B cell (primary cell): ENCODE results near the gene APMAP. TPM values are rescaled to one million over a fixed set of nuclear protein-coding genes. Genes with fewer than 3 reads are reported as not detected.

ENCODE experiments used
- ATAC-seq: fragments of 200-7000 bp; cut with Tn5 transposase; one replicate; pipeline ENCODE4 v1.10.0; 2021; ENCODE audit warnings: low read depth, mild to moderate bottlenecking, moderate number of reproducible peaks, moderate library complexity
- CTCF ChIA-PET: fragments of 350-600 bp; sonication (Branson Sonifier 250); formaldehyde crosslinking; loops from one replicate; lab custom pipeline; 2021; ENCODE audit warnings: antibody characterized with exemption, inconsistent platforms; lab: Charles Lee
- POLR2A ChIA-PET: fragments of 350-600 bp; sonication (Branson Sonifier 250); formaldehyde crosslinking; loops from one replicate; lab custom pipeline; 2021; ENCODE audit warnings: antibody characterized with exemption; lab: Charles Lee
- DNase-seq: peaks from one replicate; pipeline ENCODE4 v3.0.0; 2013
- H2AFZ ChIP-seq: 2 replicates; pipeline ENCODE4 v1.6.1; 2012; ENCODE audit warnings: mild to moderate bottlenecking, low read depth, low read length; ENCODE audit not compliant: insufficient read depth, poor library complexity, severe bottlenecking
- H3K27ac ChIP-seq, 2 donors: 1 replicate in 1 of 2; 2 replicates in 1 of 2; pipeline ENCODE4 v1.5.1; 2012 to 2013; ENCODE audit warnings: low read length in 2 of 2, mild to moderate bottlenecking in 2 of 2, moderate library complexity in 1 of 2
- H3K27me3 ChIP-seq, 4 experiments: fragments of 200-600 bp in 1 of 4; sonication (generic) in 1 of 4; replicated peaks in 1 of 4; 1 replicate in 2 of 4; 2 replicates in 2 of 4; pipeline versions ENCODE4 v1.6.1 to v1.7.0; 2013 to 2016; ENCODE audit warnings: low read length in 3 of 4, mild to moderate bottlenecking in 2 of 4, mixed read lengths in 1 of 4, moderate library complexity in 1 of 4; ENCODE audit not compliant: insufficient read depth in 4 of 4, control insufficient read depth in 3 of 4; ENCODE audit errors: control extremely low read depth in 1 of 4
- H3K36me3 ChIP-seq, 2 experiments: replicated peaks in 1 of 2; 1 replicate in 1 of 2; 2 replicates in 1 of 2; pipeline versions ENCODE4 v1.6.1 to v1.7.1; 2013; ENCODE audit warnings: low read length in 1 of 2; ENCODE audit not compliant: insufficient read depth in 2 of 2, control insufficient read depth in 1 of 2; ENCODE audit errors: control extremely low read depth in 1 of 2, extremely low read depth in 1 of 2
- H3K4me1 ChIP-seq, 2 donors: fragments of 200-600 bp in 1 of 2; sonication (generic) in 1 of 2; 1 replicate in 1 of 2; 2 replicates in 1 of 2; pipeline versions ENCODE4 v1.5.1 to v1.6.1; 2013 to 2017; ENCODE audit warnings: low read length in 2 of 2; ENCODE audit not compliant: control insufficient read depth in 2 of 2, insufficient read depth in 2 of 2
- H3K4me2 ChIP-seq: replicated peaks from 2 replicates; pipeline ENCODE3; 2012; ENCODE audit warnings: mild to moderate bottlenecking, low read depth, low read length; ENCODE audit not compliant: poor library complexity, severe bottlenecking
- H3K4me3 ChIP-seq, 5 experiments: fragments of 200-600 bp in 1 of 5; sonication (generic) in 1 of 5; 1 replicate in 3 of 5; 2 replicates in 2 of 5; pipeline versions ENCODE4 v1.5.1 to v1.7.0; 2011 to 2016; ENCODE audit warnings: low read length in 4 of 5, mild to moderate bottlenecking in 4 of 5, low read depth in 2 of 5, control low read depth in 1 of 5, moderate library complexity in 1 of 5; ENCODE audit not compliant: insufficient read depth in 1 of 5; ENCODE audit errors: control extremely low read depth in 1 of 5, extremely low read depth in 1 of 5
- H3K79me2 ChIP-seq: fragments of 200-600 bp; sonication (generic); one replicate; pipeline ENCODE4 v1.6.0; 2016; ENCODE audit warnings: low read length; ENCODE audit not compliant: control insufficient read depth, insufficient read depth
- H3K9ac ChIP-seq: fragments of 200-600 bp; sonication (generic); 2 replicates; pipeline ENCODE4 v1.6.1; 2017; ENCODE audit warnings: mild to moderate bottlenecking, low read length, moderate library complexity
- H3K9me3 ChIP-seq, 3 donors: one replicate each; pipeline versions ENCODE4 v1.6.1 to v1.7.1; 2013; ENCODE audit warnings: low read length in 2 of 3; ENCODE audit not compliant: control insufficient read depth in 2 of 3, insufficient read depth in 1 of 3; ENCODE audit errors: control extremely low read depth in 1 of 3
- H4K20me1 ChIP-seq: 2 replicates; pipeline ENCODE4 v1.6.0; 2012; ENCODE audit warnings: mild to moderate bottlenecking, low read length; ENCODE audit not compliant: insufficient read depth, control insufficient read depth, poor library complexity, severe bottlenecking
- H3K27ac Mint-ChIP-seq: one replicate; pipeline ENCODE4 v1.8.0; 2021; ENCODE audit warnings: mixed read lengths
- H3K27me3 Mint-ChIP-seq: one replicate; pipeline ENCODE4 v1.8.0; 2021; ENCODE audit warnings: mixed read lengths
- H3K4me1 Mint-ChIP-seq: one replicate; pipeline ENCODE4 v1.8.0; 2021; ENCODE audit warnings: mixed read lengths
- H3K4me3 Mint-ChIP-seq: one replicate; pipeline ENCODE4 v1.8.0; 2021; ENCODE audit warnings: mixed read lengths
- H3K9me3 Mint-ChIP-seq: one replicate; pipeline ENCODE4 v1.8.0; 2022; ENCODE audit warnings: mixed read lengths; ENCODE audit not compliant: insufficient read depth
- CTCF ChIP-seq: fragments of 200-600 bp; IDR thresholded peaks from one replicate; pipeline ENCODE4 v1.8.0; 2022; ENCODE audit warnings: antibody characterized with exemption, mild to moderate bottlenecking
- EZH2 ChIP-seq: IDR thresholded peaks from 2 replicates; pipeline ENCODE4 v1.6.1; 2012; ENCODE audit warnings: borderline replicate concordance, low read depth, mild to moderate bottlenecking, moderate library complexity, low read length; ENCODE audit not compliant: insufficient read depth, poor library complexity, severe bottlenecking
- whole genome bisulfite sequencing: methylation state at CpG from one replicate; pipeline ENCODE4 v1.1.5; 2013; ENCODE audit warnings: missing lambda C conversion rate; ENCODE audit not compliant: insufficient coverage; 5-methylcytosine and 5-hydroxymethylcytosine counted together
- intact Hi-C: fragments of 100-400 bp; cut with micrococcal nuclease; formaldehyde crosslinking; loops from one replicate; pipeline ENCODE4 v1.10.0; 2022
- polyA plus RNA-seq: library from polyadenylated mRNA; depleted of rRNA; stranded (reverse); fragments of >200 nt; gene quantifications from 2 replicates; pipeline ENCODE4 v1.2.3, GENCODE V29; 2012
- total RNA-seq, 2 donors: library from RNA; stranded (reverse); fragments of 120-200 nt in 1 of 2; gene quantifications; 1 replicate in 1 of 2; 2 replicates in 1 of 2; pipeline versions ENCODE4 v1.2.3 to v1.2.4, GENCODE V29; 2013 to 2022

APMAP gene
- total and polyA plus RNA-seq, 2 donors (not counting 1 experiment from before 2014, with no cell fraction given): 9.1 to 28.0 TPM

DNA sequence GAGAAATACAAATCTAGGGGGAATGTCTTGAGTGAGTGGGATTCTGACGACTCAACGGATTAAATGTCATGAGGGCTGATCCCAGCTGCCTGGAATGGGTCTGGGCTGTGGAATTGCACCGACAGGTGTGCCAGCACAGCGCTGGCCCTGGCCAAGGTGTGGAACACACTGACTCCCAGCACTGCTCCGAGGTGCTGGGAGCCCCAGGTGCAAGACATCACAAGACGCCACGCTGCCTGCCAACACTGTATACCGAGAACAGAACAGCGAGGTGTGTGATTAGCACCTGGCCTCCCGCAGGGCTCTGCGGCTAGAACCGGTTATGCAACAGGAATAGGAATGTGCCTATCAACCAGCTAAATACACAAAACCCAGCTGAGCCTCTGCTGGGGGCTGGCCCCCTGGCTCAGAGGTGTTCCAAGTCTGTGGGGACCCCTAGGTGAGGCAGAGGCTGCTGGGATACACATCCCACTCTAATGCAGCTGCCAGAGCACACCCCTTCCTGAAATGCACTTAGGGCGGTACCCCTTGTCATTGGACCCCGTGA is 24.8 kb upstream of the APMAP start:
- intact Hi-C loops: no loop called here
- Histone ChIP-seq H3K27ac (no peak overlapping the region), H3K9ac (no peak overlapping the region), H3K27me3 (no peaks in the 10 kb centered on the region), H3K36me3 (peaks cover 0 to 85% of the 10 kb centered on the region in 2 experiments), H4K20me1 (peaks cover 89% of the 10 kb centered on the region), H3K4me1 (no peaks in the 10 kb centered on the region), H3K9me3 (no peaks in the 10 kb centered on the region), H3K4me2 (no peak overlapping the region), H3K79me2 (peaks cover 53% of the 10 kb centered on the region), H2AFZ (no peak overlapping the region), H3K4me3 (no peak overlapping the region)
- Mint-ChIP-seq H3K4me3 (no peak overlapping the region), H3K27me3 (no peaks in the 10 kb centered on the region), H3K9me3 (no peaks in the 10 kb centered on the region), H3K27ac (no peak overlapping the region), H3K4me1 (peaks cover 8% of the 10 kb centered on the region)
- WGBS: 93% methylated on average over 14 of the region's 14 CpGs
- no peak for TF ChIP-seq CTCF
- TF ChIP-seq EZH2: no peak
- ATAC-seq (no peak), DNase-seq (no peak)
- ChIA-PET CTCF (interaction anchor here (0.7 to 1.0 kb wide), 3 partner anchors 12 to 47 kb away, joined by 3 to 4 read pairs (median 3); no protein-coding TSS in a partner anchor), POLR2A (no interaction called here)

- no peak overlapping the region for H3K9ac ChIP-seq
- Mint-ChIP-seq H3K4me3 (no peak overlapping the region), H3K27ac (no peak overlapping the region), H3K9me3 (no peaks in the 10 kb centered on the region), H3K27me3 (no peaks in the 10 kb centered on the region), H3K4me1 (peaks cover 8% of the 10 kb centered on the region)
- H3K4me2 ChIP-seq: no peak overlapping the region
- peaks cover 47% of the 10 kb centered on the region for H3K79me2 ChIP-seq
- H3K4me3 ChIP-seq: no peak overlapping the region
- intact Hi-C loops: no loop called here
- ChIA-PET CTCF (interaction anchor here (1.0 kb wide), 1 partner anchor 11 kb away, joined by 3 read pairs; no protein-coding TSS in a partner anchor), POLR2A (no interaction called here)
- DNase-seq (no peak), ATAC-seq (no peak)
- no peaks in the 10 kb centered on the region for H3K4me1 ChIP-seq
- peaks cover 0 to 89% of the 10 kb centered on the region in 2 experiments for H3K36me3 ChIP-seq
- no peaks in the 10 kb centered on the region for H3K9me3 ChIP-seq
- peaks cover 87% of the 10 kb centered on the region for H4K20me1 ChIP-seq
- H3K27ac ChIP-seq: no peak overlapping the region
- TF ChIP-seq EZH2 (no peak), CTCF (no peak)
- H3K27me3 ChIP-seq: no peaks in the 10 kb centered on the region
- WGBS: 90% methylated on average over 8 of the region's 11 CpGs
- H2AFZ ChIP-seq: no peak overlapping the region
These were observed 23.9 kb upstream of the APMAP start for GRCh38 chr20:25016471-25016870.
